Peyer's patch (tissue), 4 donors: ENCODE results near the gene PDPN.

Experiments
- POLR2A ChIP-seq, 2 donors: fragments of 450-650 bp; IDR thresholded peaks; one replicate each; pipeline ENCODE4 v1.5.1; 2017; ENCODE audit warnings: antibody characterized with exemption in 2 of 2, mild to moderate bottlenecking in 2 of 2, moderate library complexity in 2 of 2
- TF ChIP-seq, protein P1 (sequence below), 6 experiments: fragments of 450-650 bp in 4 of 6; fragments of 200-600 bp in 2 of 6; sonication (generic) in 1 of 6; IDR thresholded peaks; one replicate each; pipeline ENCODE4 v1.5.1; 2017 to 2019; ENCODE audit warnings: antibody characterized with exemption in 6 of 6, mild to moderate bottlenecking in 3 of 6, moderate library complexity in 1 of 6

GRCh38 chr1:13590486-13590885 is 6.9 kb downstream of the PDPN start:
- no peak for TF ChIP-seq POLR2A (IDR thresholded peaks at IDR 0.05)
- TF ChIP-seq, protein P1, sequence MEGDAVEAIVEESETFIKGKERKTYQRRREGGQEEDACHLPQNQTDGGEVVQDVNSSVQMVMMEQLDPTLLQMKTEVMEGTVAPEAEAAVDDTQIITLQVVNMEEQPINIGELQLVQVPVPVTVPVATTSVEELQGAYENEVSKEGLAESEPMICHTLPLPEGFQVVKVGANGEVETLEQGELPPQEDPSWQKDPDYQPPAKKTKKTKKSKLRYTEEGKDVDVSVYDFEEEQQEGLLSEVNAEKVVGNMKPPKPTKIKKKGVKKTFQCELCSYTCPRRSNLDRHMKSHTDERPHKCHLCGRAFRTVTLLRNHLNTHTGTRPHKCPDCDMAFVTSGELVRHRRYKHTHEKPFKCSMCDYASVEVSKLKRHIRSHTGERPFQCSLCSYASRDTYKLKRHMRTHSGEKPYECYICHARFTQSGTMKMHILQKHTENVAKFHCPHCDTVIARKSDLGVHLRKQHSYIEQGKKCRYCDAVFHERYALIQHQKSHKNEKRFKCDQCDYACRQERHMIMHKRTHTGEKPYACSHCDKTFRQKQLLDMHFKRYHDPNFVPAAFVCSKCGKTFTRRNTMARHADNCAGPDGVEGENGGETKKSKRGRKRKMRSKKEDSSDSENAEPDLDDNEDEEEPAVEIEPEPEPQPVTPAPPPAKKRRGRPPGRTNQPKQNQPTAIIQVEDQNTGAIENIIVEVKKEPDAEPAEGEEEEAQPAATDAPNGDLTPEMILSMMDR (IDR thresholded peaks at IDR 0.05), result no peak
